Breast epithelium (tissue), 4 donors: ENCODE results near the gene EXPH5. TPM values are rescaled to one million over a fixed set of nuclear protein-coding genes. Genes with fewer than 3 reads are reported as not detected.

Source experiments
- DNase-seq, 2 donors: peaks; one replicate each; pipeline ENCODE4 v3.0.0-alpha.2; 2019; ENCODE audit warnings: low spot score in 2 of 2
- H3K27ac ChIP-seq, 2 donors: fragments of 200-600 bp; sonication (generic) in 1 of 2; one replicate each; pipeline ENCODE4 v1.5.1; 2016 to 2019; ENCODE audit warnings: mild to moderate bottlenecking in 1 of 2
- H3K27me3 ChIP-seq, 2 donors: fragments of 200-600 bp; sonication (generic) in 1 of 2; one replicate each; pipeline versions ENCODE4 v1.5.1 to v1.6.0; 2017 to 2019; ENCODE audit warnings: control low read depth in 1 of 2, mild to moderate bottlenecking in 1 of 2
- H3K36me3 ChIP-seq: fragments of 200-600 bp; one replicate; pipeline ENCODE4 v1.5.1; 2019
- H3K4me1 ChIP-seq, 2 donors: fragments of 200-600 bp; sonication (generic); one replicate each; pipeline ENCODE4 v1.5.1; 2016 to 2019; ENCODE audit warnings: control low read depth in 1 of 2
- H3K4me3 ChIP-seq, 3 donors: fragments of 200-600 bp; sonication (generic); 1 replicate in 2 of 3; 2 replicates in 1 of 3; pipeline ENCODE4 v1.5.1; 2016 to 2019; ENCODE audit warnings: mild to moderate bottlenecking in 3 of 3, moderate library complexity in 2 of 3
- H3K9me3 ChIP-seq, 2 donors: fragments of 200-600 bp; sonication (generic) in 1 of 2; one replicate each; pipeline ENCODE4 v1.5.1; 2016 to 2019; ENCODE audit warnings: control low read depth in 1 of 2
- CTCF ChIP-seq, 3 donors: fragments of 450-650 bp; IDR thresholded peaks; one replicate each; pipeline ENCODE4 v1.5.1; 2016 to 2017; ENCODE audit warnings: antibody characterized with exemption in 3 of 3, mild to moderate bottlenecking in 3 of 3, moderate library complexity in 3 of 3
- POLR2A ChIP-seq: fragments of 450-650 bp; IDR thresholded peaks from one replicate; pipeline ENCODE4 v1.6.1; 2016; ENCODE audit warnings: antibody characterized with exemption, mild to moderate bottlenecking, moderate library complexity
- POLR2AphosphoS5 ChIP-seq, 3 donors: sonication (generic); formaldehyde crosslinking; IDR thresholded peaks; one replicate each; pipeline ENCODE4 v1.6.1; 2017; ENCODE audit warnings: antibody characterized with exemption in 3 of 3
- intact Hi-C: fragments of 100-400 bp; cut with DNase I; formaldehyde crosslinking; loops from one replicate; pipeline ENCODE4 v1.15.1; 2023; ENCODE audit warnings: low total_unique reads
- total RNA-seq, 3 donors: library from RNA; depleted of rRNA; stranded (reverse); fragments of >200 nt; gene quantifications; one replicate each; pipeline ENCODE4 v1.1.0, GENCODE V29; 2016

Gene EXPH5
- total RNA-seq, 3 donors from 2014 or later, result 3.2 to 16.8 (median 8.8) TPM

DNA sequence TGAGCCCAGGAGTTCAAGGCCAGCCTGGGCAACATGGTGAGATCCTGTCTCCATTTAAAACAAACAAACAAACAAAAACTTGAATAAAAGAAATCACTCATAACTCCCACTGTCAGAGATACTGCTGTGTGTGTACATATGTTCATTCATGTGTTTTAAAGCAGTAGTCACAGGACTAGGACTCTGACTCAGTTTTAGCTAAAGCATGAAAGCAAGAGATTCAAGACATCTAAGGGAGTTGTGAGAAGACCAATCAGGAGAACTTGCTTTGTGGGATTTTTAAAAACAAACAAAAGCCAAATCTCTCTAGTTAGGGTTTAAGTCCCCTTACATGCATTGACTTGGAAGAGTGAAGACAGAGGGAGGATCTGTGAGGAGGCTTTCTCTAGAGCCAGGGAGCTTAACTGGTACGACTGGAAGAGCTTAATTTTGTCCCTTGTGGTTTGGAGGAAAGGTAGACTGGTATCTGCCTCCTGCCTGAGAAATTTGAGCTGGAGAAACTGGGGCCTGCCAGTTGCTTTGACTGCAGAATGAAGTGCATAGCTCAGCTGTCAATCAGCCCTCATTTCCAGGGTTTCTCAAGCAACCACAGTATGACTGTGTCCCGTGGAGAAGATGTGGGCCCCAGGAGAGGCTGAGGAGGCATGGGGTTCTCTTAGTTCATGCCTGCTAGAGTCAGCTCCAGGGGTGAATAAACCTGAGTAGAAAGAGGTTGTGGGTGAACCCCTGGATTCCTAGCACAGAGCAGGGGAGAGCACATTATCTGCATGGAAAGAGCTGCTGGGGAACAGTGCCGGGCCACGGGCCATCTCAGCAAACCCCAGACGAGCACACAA lies 30.6 kb downstream of the EXPH5 start:
- H3K27me3 ChIP-seq, result no peaks in the 10 kb centered on the region
- H3K36me3 ChIP-seq, result no peaks in the 10 kb centered on the region
- no peak overlapping the region for H3K27ac ChIP-seq
- TF ChIP-seq POLR2A (no peak), POLR2AphosphoS5 (IDR thresholded peaks at IDR 0.05) (no peak), CTCF (IDR thresholded peaks at IDR 0.05) (no peak)
- H3K9me3 ChIP-seq, result no peaks in the 10 kb centered on the region
- no peak overlapping the region for H3K4me3 ChIP-seq
- H3K4me1 ChIP-seq, result no peaks in the 10 kb centered on the region
- DNase-seq, result no peak
- intact Hi-C loops, result no loop called here

DNA sequence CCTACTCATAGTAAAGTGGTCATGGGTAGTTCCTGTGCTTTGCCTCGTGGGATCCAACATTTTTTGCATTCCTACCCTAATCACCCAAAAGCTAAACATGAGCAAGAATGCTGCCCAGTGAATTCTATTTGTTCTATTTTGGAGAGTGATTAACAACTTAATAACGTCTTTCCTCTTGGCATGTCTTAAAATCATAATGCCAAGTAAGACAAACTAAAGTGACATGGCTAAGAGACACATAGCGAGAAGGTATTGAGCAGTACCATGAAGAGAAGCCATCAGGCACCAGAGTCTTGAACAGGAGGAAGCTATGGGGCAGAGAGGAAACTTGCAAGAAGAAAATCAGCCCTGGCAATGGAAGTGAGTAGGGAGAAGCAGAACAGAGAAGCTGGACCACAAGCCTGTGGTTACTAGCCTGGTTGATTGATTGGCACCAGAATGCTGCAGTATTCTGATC lies 32.0 kb downstream of the EXPH5 start:
- Histone ChIP-seq H3K36me3 (no peaks in the 10 kb centered on the region), H3K4me3 (no peak overlapping the region), H3K27ac (no peak overlapping the region), H3K27me3 (no peaks in the 10 kb centered on the region), H3K9me3 (no peaks in the 10 kb centered on the region), H3K4me1 (no peaks in the 10 kb centered on the region)
- TF ChIP-seq POLR2AphosphoS5 (IDR thresholded peaks at IDR 0.05) (no peak), CTCF (IDR thresholded peaks at IDR 0.05) (no peak), POLR2A (no peak)
- no peak for DNase-seq
- intact Hi-C loops, result no loop called here

- no peaks in the 10 kb centered on the region for H3K36me3 ChIP-seq
- intact Hi-C loops, result no loop called here
- DNase-seq, result no peak
- H3K9me3 ChIP-seq, result no peaks in the 10 kb centered on the region
- H3K27me3 ChIP-seq, result no peaks in the 10 kb centered on the region
- no peaks in the 10 kb centered on the region for H3K4me1 ChIP-seq
- no peak for TF ChIP-seq CTCF (IDR thresholded peaks at IDR 0.05)
- no peak for TF ChIP-seq POLR2A
- no peak for TF ChIP-seq POLR2AphosphoS5 (IDR thresholded peaks at IDR 0.05)
- H3K27ac ChIP-seq, result no peak overlapping the region
- no peak overlapping the region for H3K4me3 ChIP-seq
Measured at GRCh38 chr11:108559904-108560303, 33.7 kb downstream of the EXPH5 start.

- Histone ChIP-seq H3K4me1 (no peaks in the 10 kb centered on the region), H3K4me3 (no peak overlapping the region), H3K36me3 (no peaks in the 10 kb centered on the region), H3K9me3 (no peaks in the 10 kb centered on the region), H3K27ac (no peak overlapping the region), H3K27me3 (no peaks in the 10 kb centered on the region)
- no peak for DNase-seq
- intact Hi-C loops, result no loop called here
- TF ChIP-seq POLR2A (no peak), POLR2AphosphoS5 (IDR thresholded peaks at IDR 0.05) (no peak), CTCF (IDR thresholded peaks at IDR 0.05) (no peak)
Measured at GRCh38 chr11:108559340-108559739, 34.2 kb downstream of the EXPH5 start.

- no peak for DNase-seq
- Histone ChIP-seq H3K36me3 (no peaks in the 10 kb centered on the region), H3K4me1 (no peaks in the 10 kb centered on the region), H3K27me3 (no peaks in the 10 kb centered on the region), H3K4me3 (no peak overlapping the region), H3K9me3 (no peaks in the 10 kb centered on the region), H3K27ac (no peak overlapping the region)
- intact Hi-C loops, result no loop called here
- TF ChIP-seq CTCF (IDR thresholded peaks at IDR 0.05) (no peak), POLR2A (no peak), POLR2AphosphoS5 (IDR thresholded peaks at IDR 0.05) (no peak)
Measured at GRCh38 chr11:108558222-108558621, 35.3 kb downstream of the EXPH5 start.
